ENCODE results near the gene JAKMIP2. TPM values are rescaled to one million over a fixed set of nuclear protein-coding genes. Genes with fewer than 3 reads are reported as not detected.

Gene JAKMIP2
- total and polyA plus RNA-seq, 2 experiments from 2014 or later: 1.4 to 4.3 TPM

DNA sequence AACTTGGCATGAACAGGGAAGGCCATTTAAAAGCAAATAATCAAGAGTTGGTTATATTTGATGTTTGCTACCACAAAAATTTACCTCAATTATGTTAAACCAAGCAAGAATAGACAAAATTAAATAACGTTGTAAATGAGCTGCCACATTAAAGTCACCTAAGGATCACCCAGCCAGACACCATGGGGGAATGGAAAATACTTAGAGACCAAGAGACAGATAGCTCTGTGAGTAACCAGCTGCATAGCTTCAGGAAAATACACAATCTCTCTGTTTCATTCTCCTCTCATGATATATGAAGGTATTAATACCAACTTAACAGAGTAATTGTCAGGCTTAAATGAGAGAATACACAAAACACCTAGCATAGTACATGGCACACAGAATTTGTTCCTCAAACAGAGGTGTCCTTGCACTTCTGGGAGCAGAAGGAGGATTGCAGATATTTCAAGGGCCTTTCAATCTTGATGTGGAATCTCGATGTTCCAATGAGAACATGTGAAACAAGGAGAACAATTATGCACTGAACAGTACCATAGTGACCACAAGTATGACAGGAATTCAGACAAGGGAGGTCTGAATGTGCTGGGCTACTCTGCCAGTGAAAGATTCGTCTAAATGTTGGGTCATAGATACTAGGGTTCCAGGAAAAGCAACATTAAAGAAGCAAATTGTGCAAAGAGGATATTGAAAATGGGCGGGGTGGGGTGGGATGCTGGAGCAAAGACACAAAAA, 18.6 kb downstream of the JAKMIP2 start:
- no peaks in the 10 kb centered on the region for H3K36me3 ChIP-seq (replicated peaks; ENCODE audit: insufficient read depth, low read depth)
- H3K4me3 ChIP-seq: no peak overlapping the region
- H3K4me1 ChIP-seq (ENCODE audit: insufficient read depth): no peaks in the 10 kb centered on the region
- H3K9me2 ChIP-seq (replicated peaks; ENCODE audit: insufficient read depth): no peaks in the 10 kb centered on the region
- no peak overlapping the region for H3K27ac ChIP-seq
- no peak overlapping the region for H2AFZ ChIP-seq
- no peaks in the 10 kb centered on the region for H4K20me1 ChIP-seq (ENCODE audit: insufficient read depth, poor library complexity, severe bottlenecking)
- no peak overlapping the region for H3K4me2 ChIP-seq
- no peaks in the 10 kb centered on the region for H3K79me2 ChIP-seq
- no peaks in the 10 kb centered on the region for H3K27me3 ChIP-seq
- no peaks in the 10 kb centered on the region for H3K9me3 ChIP-seq (ENCODE audit: low read depth)
- DNase-seq (ENCODE audit: low spot score): no peak
- 78% methylated on average over 4 of the region's 4 CpGs for WGBS (ENCODE audit: low lambda C conversion rate, missing lambda C conversion rate)
- TF ChIP-seq EZH2 (IDR thresholded peaks at IDR 0.05; ENCODE audit: borderline replicate concordance) (no peak), EZH2phosphoT487 (IDR thresholded peaks at IDR 0.05; ENCODE audit: low read depth, severe bottlenecking, unreplicated experiment) (no peak)
- TF ChIP-seq, protein P1, sequence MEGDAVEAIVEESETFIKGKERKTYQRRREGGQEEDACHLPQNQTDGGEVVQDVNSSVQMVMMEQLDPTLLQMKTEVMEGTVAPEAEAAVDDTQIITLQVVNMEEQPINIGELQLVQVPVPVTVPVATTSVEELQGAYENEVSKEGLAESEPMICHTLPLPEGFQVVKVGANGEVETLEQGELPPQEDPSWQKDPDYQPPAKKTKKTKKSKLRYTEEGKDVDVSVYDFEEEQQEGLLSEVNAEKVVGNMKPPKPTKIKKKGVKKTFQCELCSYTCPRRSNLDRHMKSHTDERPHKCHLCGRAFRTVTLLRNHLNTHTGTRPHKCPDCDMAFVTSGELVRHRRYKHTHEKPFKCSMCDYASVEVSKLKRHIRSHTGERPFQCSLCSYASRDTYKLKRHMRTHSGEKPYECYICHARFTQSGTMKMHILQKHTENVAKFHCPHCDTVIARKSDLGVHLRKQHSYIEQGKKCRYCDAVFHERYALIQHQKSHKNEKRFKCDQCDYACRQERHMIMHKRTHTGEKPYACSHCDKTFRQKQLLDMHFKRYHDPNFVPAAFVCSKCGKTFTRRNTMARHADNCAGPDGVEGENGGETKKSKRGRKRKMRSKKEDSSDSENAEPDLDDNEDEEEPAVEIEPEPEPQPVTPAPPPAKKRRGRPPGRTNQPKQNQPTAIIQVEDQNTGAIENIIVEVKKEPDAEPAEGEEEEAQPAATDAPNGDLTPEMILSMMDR (IDR thresholded peaks at IDR 0.05; ENCODE audit: poor library complexity): no peak

DNA sequence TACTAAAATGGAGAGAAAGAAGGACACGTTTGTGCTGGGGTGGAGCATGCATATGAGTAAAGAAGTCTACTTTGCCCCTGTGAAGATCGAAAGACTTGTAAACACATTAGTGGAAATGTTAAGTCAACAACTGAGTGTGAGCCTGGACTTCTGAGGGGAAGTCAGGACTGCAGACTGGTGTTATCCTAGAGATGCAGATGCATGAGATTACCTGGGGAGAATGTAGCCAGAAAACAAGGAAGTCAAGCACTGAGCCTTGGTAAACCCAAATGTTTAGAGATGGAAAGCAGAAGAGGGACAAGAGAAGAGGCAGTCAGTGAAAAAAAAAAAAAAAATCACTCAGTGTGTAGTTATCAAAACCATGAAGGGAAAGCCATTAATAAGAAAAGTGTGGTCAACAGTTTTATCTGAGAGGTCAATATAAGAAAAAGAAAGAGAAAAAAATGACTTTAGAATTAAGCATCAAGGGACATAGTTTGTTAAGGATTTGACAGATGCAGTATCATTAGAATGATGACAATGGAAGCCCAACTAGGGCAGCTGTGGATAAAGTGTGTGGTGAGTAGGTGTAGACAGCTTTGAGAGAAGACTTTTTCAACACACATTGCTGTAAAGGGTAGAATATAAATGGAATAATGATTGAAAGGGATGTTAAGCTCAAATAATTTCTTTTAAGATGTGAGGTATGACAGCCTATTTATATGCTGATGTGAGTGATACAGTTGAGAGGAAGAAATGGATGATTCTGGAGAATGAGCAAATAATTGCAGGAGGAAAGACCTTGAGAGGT, 22.2 kb downstream of the JAKMIP2 start:
- Histone ChIP-seq H3K4me1 (ENCODE audit: insufficient read depth) (no peaks in the 10 kb centered on the region), H3K9me2 (replicated peaks; ENCODE audit: insufficient read depth) (no peaks in the 10 kb centered on the region), H3K9me3 (ENCODE audit: low read depth) (no peaks in the 10 kb centered on the region), H3K27ac (no peak overlapping the region), H3K36me3 (replicated peaks; ENCODE audit: insufficient read depth, low read depth) (no peaks in the 10 kb centered on the region), H3K4me2 (no peak overlapping the region), H3K79me2 (no peaks in the 10 kb centered on the region), H2AFZ (no peak overlapping the region), H3K27me3 (no peaks in the 10 kb centered on the region), H4K20me1 (ENCODE audit: insufficient read depth, poor library complexity, severe bottlenecking) (no peaks in the 10 kb centered on the region), H3K4me3 (no peak overlapping the region)
- WGBS (ENCODE audit: low lambda C conversion rate, missing lambda C conversion rate): 38% methylated on average over 2 of the region's 2 CpGs
- TF ChIP-seq, protein P1 (IDR thresholded peaks at IDR 0.05; ENCODE audit: poor library complexity): no peak
- TF ChIP-seq EZH2phosphoT487 (IDR thresholded peaks at IDR 0.05; ENCODE audit: low read depth, severe bottlenecking, unreplicated experiment) (no peak), EZH2 (IDR thresholded peaks at IDR 0.05; ENCODE audit: borderline replicate concordance) (no peak)
- no peak for DNase-seq (ENCODE audit: low spot score)

DNA sequence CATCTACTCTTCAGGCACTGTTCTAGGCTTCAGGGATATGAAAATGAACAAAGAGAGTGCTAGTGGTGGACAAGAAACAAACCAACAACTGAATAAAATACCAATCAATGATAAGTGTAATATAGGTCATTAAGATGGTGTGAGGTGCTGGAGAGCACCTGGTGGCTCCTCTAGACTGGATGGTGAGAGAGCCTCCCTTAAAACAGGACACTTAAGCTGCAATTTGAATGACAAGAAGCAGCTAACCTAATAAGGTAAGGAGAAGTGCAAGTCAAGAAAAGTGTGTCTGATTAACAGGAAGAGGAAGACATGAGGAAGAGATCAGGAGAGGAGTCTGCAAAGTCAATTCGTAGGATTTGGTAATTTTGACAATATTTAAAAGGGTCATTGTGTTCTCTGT, 23.1 kb downstream of the JAKMIP2 start:
- TF ChIP-seq, protein P1 (IDR thresholded peaks at IDR 0.05; ENCODE audit: poor library complexity): no peak
- no peak for TF ChIP-seq EZH2phosphoT487 (IDR thresholded peaks at IDR 0.05; ENCODE audit: low read depth, severe bottlenecking, unreplicated experiment)
- Histone ChIP-seq H3K4me3 (no peak overlapping the region), H3K9me3 (ENCODE audit: low read depth) (no peaks in the 10 kb centered on the region), H3K4me2 (no peak overlapping the region), H3K9me2 (replicated peaks; ENCODE audit: insufficient read depth) (no peaks in the 10 kb centered on the region), H4K20me1 (ENCODE audit: insufficient read depth, poor library complexity, severe bottlenecking) (no peaks in the 10 kb centered on the region), H3K27ac (no peak overlapping the region), H3K36me3 (replicated peaks; ENCODE audit: insufficient read depth, low read depth) (no peaks in the 10 kb centered on the region), H3K27me3 (no peaks in the 10 kb centered on the region), H2AFZ (no peak overlapping the region), H3K4me1 (ENCODE audit: insufficient read depth) (no peaks in the 10 kb centered on the region), H3K79me2 (no peaks in the 10 kb centered on the region)
- 77% methylated on average over 1 of the region's 1 CpG for WGBS (ENCODE audit: low lambda C conversion rate, missing lambda C conversion rate)
- no peak for DNase-seq (ENCODE audit: low spot score)

Data from hepatocyte (in vitro differentiated cells).